IMR-90 (cell line): Measurements from ENCODE around the gene BTBD3. TPM values are rescaled to one million over a fixed set of nuclear protein-coding genes. Genes with fewer than 3 reads are reported as not detected.

Experiments
- ATAC-seq: fragments of 200-7000 bp; cut with Tn5 transposase; 2 replicates; pipeline ENCODE4 v1.9.1; 2020; ENCODE audit warnings: low read depth, mild to moderate bottlenecking, moderate library complexity
- BruUV-seq: library from RNA; stranded (reverse); fragments of 400-500 nt; replicated peaks from 2 replicates; lab custom pipeline; 2021; lab: Mats Ljungman, UMichigan
- CTCF ChIA-PET: fragments of 300-600 bp; formaldehyde crosslinking; extraction: SDS; loops from one replicate; lab custom pipeline; 2021; ENCODE audit warnings: antibody characterized with exemption; lab: Yijun Ruan, JAX
- POLR2A ChIA-PET: fragments of 300-600 bp; sonication (Branson Sonifier 250); formaldehyde crosslinking; loops from one replicate; lab custom pipeline; 2022; ENCODE audit warnings: antibody characterized with exemption; ENCODE audit not compliant: unreplicated experiment; lab: Charles Lee
- DNase-seq: peaks from one replicate; pipeline ENCODE4 v3.0.0; 2013
- H2AFZ ChIP-seq: replicated peaks from 2 replicates; pipeline ENCODE3; 2013; ENCODE audit warnings: low read length, mild to moderate bottlenecking; ENCODE audit not compliant: poor library complexity
- H2AK5ac ChIP-seq: 2 replicates; pipeline ENCODE4 v1.6.1; 2013; ENCODE audit warnings: low read depth, low read length, inconsistent platforms
- H2AK9ac ChIP-seq: replicated peaks from 2 replicates; pipeline ENCODE3; 2013; ENCODE audit warnings: mild to moderate bottlenecking, low read depth, low read length, moderate library complexity; ENCODE audit not compliant: poor library complexity
- H2BK120ac ChIP-seq: 2 replicates; pipeline ENCODE4 v1.6.1; 2013; ENCODE audit warnings: low read depth, low read length, inconsistent platforms
- H2BK15ac ChIP-seq: 3 replicates; pipeline ENCODE4 v1.6.1; 2013; ENCODE audit warnings: low read depth, low read length, inconsistent platforms
- H2BK20ac ChIP-seq: 2 replicates; pipeline ENCODE4 v1.6.1; 2013; ENCODE audit warnings: low read depth, mild to moderate bottlenecking, inconsistent platforms, low read length, moderate library complexity
- H2BK5ac ChIP-seq: 2 replicates; pipeline ENCODE4 v1.6.1; 2013; ENCODE audit warnings: mild to moderate bottlenecking, low read depth, low read length, inconsistent platforms; ENCODE audit not compliant: poor library complexity, severe bottlenecking
- H3K14ac ChIP-seq: replicated peaks from 2 replicates; pipeline ENCODE4 v1.6.1; 2013; ENCODE audit warnings: low read depth, low read length, inconsistent platforms
- H3K18ac ChIP-seq: 2 replicates; pipeline ENCODE4 v1.6.1; 2013; ENCODE audit warnings: low read depth, low read length, control low read depth
- H3K23ac ChIP-seq: 2 replicates; pipeline ENCODE4 v1.6.1; 2013; ENCODE audit warnings: low read depth, low read length, inconsistent platforms
- H3K27ac ChIP-seq: 2 replicates; pipeline ENCODE4 v1.5.1; 2013; ENCODE audit warnings: mild to moderate bottlenecking, control low read depth, low read length; ENCODE audit not compliant: insufficient read depth
- H3K27me3 ChIP-seq: 2 replicates; pipeline ENCODE4 v1.6.1; 2013; ENCODE audit warnings: low read length; ENCODE audit not compliant: control insufficient read depth, insufficient read depth
- H3K36me3 ChIP-seq: 2 replicates; pipeline ENCODE4 v1.6.1; 2013; ENCODE audit warnings: low read length, mixed read lengths; ENCODE audit not compliant: control insufficient read depth, insufficient read depth
- H3K4ac ChIP-seq: 2 replicates; pipeline ENCODE4 v1.6.1; 2013; ENCODE audit warnings: low read depth, low read length, inconsistent platforms
- H3K4me1 ChIP-seq: 2 replicates; pipeline ENCODE4 v1.6.1; 2013; ENCODE audit warnings: low read length, mixed read lengths; ENCODE audit not compliant: control insufficient read depth, insufficient read depth
- H3K4me2 ChIP-seq: 2 replicates; pipeline ENCODE4 v1.6.1; 2013; ENCODE audit warnings: low read depth, mild to moderate bottlenecking, control low read depth, low read length, moderate library complexity
- H3K4me3 ChIP-seq: 2 replicates; pipeline ENCODE4 v1.5.1; 2013; ENCODE audit warnings: low read depth, mild to moderate bottlenecking, control low read depth, low read length, moderate library complexity; ENCODE audit not compliant: insufficient read depth
- H3K56ac ChIP-seq: 2 replicates; pipeline ENCODE4 v1.6.1; 2013; ENCODE audit warnings: low read length, inconsistent platforms; ENCODE audit not compliant: insufficient read depth; ENCODE audit errors: extremely low read depth
- H3K79me1 ChIP-seq, 2 experiments: 2 replicates each; pipeline ENCODE4 v1.6.1; 2013; ENCODE audit warnings: low read length in 2 of 2, inconsistent platforms in 1 of 2, low read depth in 1 of 2
- H3K9ac ChIP-seq: 2 replicates; pipeline ENCODE4 v1.6.1; 2013; ENCODE audit warnings: low read depth, low read length, control low read depth
- H3K9me1 ChIP-seq: 2 replicates; pipeline ENCODE4 v1.6.1; 2013; ENCODE audit warnings: low read length, inconsistent platforms; ENCODE audit not compliant: insufficient read depth
- H3K9me3 ChIP-seq: 2 replicates; pipeline ENCODE4 v1.6.1; 2013; ENCODE audit warnings: low read length; ENCODE audit not compliant: control insufficient read depth, insufficient read depth
- H4K20me1 ChIP-seq: 2 replicates; pipeline ENCODE4 v1.6.1; 2013; ENCODE audit warnings: low read length, inconsistent platforms; ENCODE audit not compliant: insufficient read depth
- H4K5ac ChIP-seq: 2 replicates; pipeline ENCODE4 v1.6.1; 2013; ENCODE audit warnings: mild to moderate bottlenecking, low read depth, low read length, control low read depth
- H4K8ac ChIP-seq, 2 experiments: 2 replicates each; pipeline ENCODE4 v1.6.1; 2013; ENCODE audit warnings: low read depth in 2 of 2, low read length in 2 of 2, control low read depth in 1 of 2, inconsistent platforms in 1 of 2
- H4K91ac ChIP-seq: 2 replicates; pipeline ENCODE4 v1.6.1; 2013; ENCODE audit warnings: low read depth, low read length, inconsistent platforms; ENCODE audit not compliant: insufficient read depth
- BHLHE40 ChIP-seq: fragments of 150-350 bp; IDR thresholded peaks from 2 replicates; pipeline ENCODE4 v1.6.1; 2016; ENCODE audit warnings: mild to moderate bottlenecking, low read depth, low read length
- CEBPB ChIP-seq: IDR thresholded peaks from 2 replicates; pipeline ENCODE4 v1.6.1; 2012; ENCODE audit warnings: low read depth, low read length, improper control_type of control experiment
- CTCF ChIP-seq: conservative IDR thresholded peaks from 2 replicates; pipeline ENCODE4 v1.5.1; 2012; ENCODE audit warnings: mild to moderate bottlenecking, low read depth, low read length, improper control_type of control experiment
- ELK1 ChIP-seq: fragments of 150-350 bp; IDR thresholded peaks from 2 replicates; pipeline ENCODE4 v1.6.1; 2016; ENCODE audit warnings: low read depth, mild to moderate bottlenecking, low read length, moderate library complexity, borderline replicate concordance
- FOS ChIP-seq: fragments of 150-350 bp; IDR thresholded peaks from 2 replicates; pipeline ENCODE4 v1.6.1; 2016; ENCODE audit warnings: low read depth, low read length
- MAFK ChIP-seq: IDR thresholded peaks from 2 replicates; pipeline ENCODE4 v1.6.1; 2012; ENCODE audit warnings: low read depth, low read length, improper control_type of control experiment
- MAZ ChIP-seq: IDR thresholded peaks from 2 replicates; pipeline ENCODE4 v1.6.1; 2012; ENCODE audit warnings: low read depth, mild to moderate bottlenecking, low read length, improper control_type of control experiment, moderate library complexity, borderline replicate concordance
- MXI1 ChIP-seq: IDR thresholded peaks from 2 replicates; pipeline ENCODE4 v1.6.1; 2012; ENCODE audit warnings: low read depth, mild to moderate bottlenecking, low read length, moderate library complexity, borderline replicate concordance
- NFE2L2 ChIP-seq: fragments of 150-350 bp; IDR thresholded peaks from 2 replicates; pipeline ENCODE4 v1.6.1; 2016; ENCODE audit warnings: low read depth, mild to moderate bottlenecking, low read length
- RCOR1 ChIP-seq: IDR thresholded peaks from 2 replicates; pipeline ENCODE4 v1.6.1; 2012; ENCODE audit warnings: mild to moderate bottlenecking, low read length, improper control_type of control experiment; ENCODE audit not compliant: insufficient replicate concordance
- SMC3 ChIP-seq: fragments of 150-350 bp; IDR thresholded peaks from 2 replicates; pipeline ENCODE4 v1.6.1; 2016; ENCODE audit warnings: low read depth, mild to moderate bottlenecking, antibody characterized with exemption, low read length, moderate library complexity
- WGBS, 2 experiments: methylation state at CpG; one replicate each; pipeline versions ENCODE4 v1.1.5 to v1.1.7; 2013; ENCODE audit warnings: missing lambda C conversion rate in 2 of 2; ENCODE audit not compliant: insufficient read length in 1 of 2; ENCODE audit errors: extremely low coverage in 2 of 2; 5-methylcytosine and 5-hydroxymethylcytosine counted together
- dilution Hi-C: fragments of 300-500 bp; cut with HindIII; formaldehyde crosslinking; loops from one replicate; pipeline ENCODE4 v1.14.3; 2018; ENCODE audit warnings: low sequenced_read_pairs; ENCODE audit not compliant: unreplicated experiment
- in situ Hi-C: fragments of 300-500 bp; cut with MboI; formaldehyde crosslinking; loops from 3 replicates; pipeline ENCODE4 v1.14.3; 2019; ENCODE audit warnings: low sequenced_read_pairs, inconsistent platforms, mixed read lengths
- intact Hi-C: fragments of 100-400 bp; cut with micrococcal nuclease; formaldehyde crosslinking; loops from 2 replicates; pipeline ENCODE4 v1.10.0; 2022
- polyA plus RNA-seq, 3 experiments: library from polyadenylated mRNA; depleted of rRNA; stranded (reverse); fragments of >200 nt; gene quantifications; 2 replicates each; pipeline ENCODE4 v1.2.3, GENCODE V29; 2012; ENCODE audit warnings: low replicate concordance in 1 of 3
- total RNA-seq: library from RNA; depleted of rRNA; stranded (reverse); fragments of >200 nt; gene quantifications from 2 replicates; pipeline ENCODE4 v1.2.3, GENCODE V29; 2012
- TF ChIP-seq, protein P1 (sequence below): fragments of 150-350 bp; IDR thresholded peaks from 2 replicates; pipeline ENCODE4 v1.6.1; 2017; ENCODE audit warnings: mild to moderate bottlenecking, antibody characterized with exemption, low read length, low read depth

Gene BTBD3
- total and polyA plus RNA-seq, 2 of the 4 experiments (the other 2 are of a cell fraction): 22.7 to 44.6 TPM

DNA sequence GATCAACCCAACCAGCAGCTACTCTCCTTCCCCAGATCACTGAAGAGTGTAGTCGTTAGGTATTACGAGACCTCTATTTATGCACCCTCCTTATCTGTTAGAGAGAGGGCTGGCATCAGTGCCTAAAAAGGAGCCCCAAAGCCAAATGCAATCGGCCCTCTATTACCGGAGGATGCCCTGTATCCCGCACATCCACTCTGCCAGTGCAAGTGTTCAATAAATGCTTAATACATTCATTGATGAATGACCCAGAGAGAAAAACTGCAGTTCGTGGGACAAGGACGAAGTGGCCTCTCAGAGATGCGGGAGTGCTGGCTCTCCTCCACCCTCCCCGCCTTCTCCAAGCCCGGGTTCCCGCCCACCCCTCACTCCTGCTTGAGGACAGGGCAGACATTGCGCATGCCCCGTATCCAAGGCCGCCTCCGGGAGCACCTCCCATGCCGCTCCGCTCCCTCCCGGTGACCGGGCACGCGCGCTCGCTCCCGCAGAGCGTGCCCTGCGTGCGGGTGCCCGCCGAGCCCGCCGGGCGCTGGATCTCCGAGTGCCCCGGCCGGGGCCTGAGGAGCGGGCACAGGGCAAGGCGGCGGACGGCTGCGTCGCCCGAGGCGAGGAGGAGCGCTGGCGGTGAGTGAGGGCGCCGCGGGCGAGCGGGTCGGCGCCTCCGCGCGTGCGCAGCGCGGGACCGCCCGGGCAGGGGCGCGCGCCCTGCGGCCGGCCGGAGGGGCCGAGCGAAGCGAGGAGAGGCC lies 27.2 kb upstream of the BTBD3 start:
- ChIA-PET POLR2A (no interaction called here), CTCF (interaction anchor here (0.7 kb wide), 1 partner anchor 17 kb away, joined by 5 read pairs; no protein-coding TSS in a partner anchor)
- Histone ChIP-seq H3K4me2 (peak overlapping the region; percentile 92), H3K4me1 (peaks cover 3% of the 10 kb centered on the region; the same call in 1 of the 2 replicates), H3K18ac (no peak overlapping the region), H3K4me3 (peak overlapping the region; percentile 85), H3K27ac (peak overlapping the region; percentile 79), H4K20me1 (peaks cover 8% of the 10 kb centered on the region; the same call in 1 of the 2 replicates), H2BK15ac (no peak overlapping the region), H3K9me3 (no peaks in the 10 kb centered on the region), H3K23ac (peak overlapping the region; percentile 77), H2AK5ac (no peak overlapping the region; the same call in 1 of the 2 replicates), H3K56ac (peak overlapping the region; percentile 78; the same call in 1 of the 2 replicates), H3K36me3 (no peaks in the 10 kb centered on the region), H2BK5ac (peak overlapping the region; percentile 84), H3K14ac (peak overlapping the region; percentile 46), H2AFZ (peak overlapping the region; percentile 91), H3K79me1 (peaks cover 7 to 30% of the 10 kb centered on the region in 2 experiments), H4K91ac (peak overlapping the region; percentile 57), H3K9me1 (peaks cover 6% of the 10 kb centered on the region), H2AK9ac (peak overlapping the region; percentile 28), H2BK120ac (peak overlapping the region; percentile 41), H3K9ac (peak overlapping the region; percentile 78), H4K8ac (peak overlapping the region; percentile 30 to 77; a peak in 2 of 4 replicates), H3K27me3 (no peaks in the 10 kb centered on the region), H4K5ac (no peak overlapping the region), H3K4ac (peak overlapping the region; percentile 58), H2BK20ac (peak overlapping the region; percentile 8; the same call in 1 of the 2 replicates)
- in situ Hi-C loops (loop anchor here (10.0 kb wide), 1 partner anchor 76 kb away; no protein-coding TSS in a partner anchor), intact Hi-C loops (loop anchor here (1.0 to 10.0 kb wide), 5 partner anchors 38 to 214 kb away; no protein-coding TSS in a partner anchor), dilution Hi-C loops (no loop called here)
- no TSS peak for BruUV-seq
- WGBS, 2 experiments: 2% methylated on average over 20 of the region's 69 CpGs; no CpG with 5 or more reads in 1 of the 2 experiments
- ATAC-seq (peak; percentile 91), DNase-seq (peak; percentile 91)
- no peak for TF ChIP-seq BHLHE40
- TF ChIP-seq MXI1: peak; percentile 64; the same call in 1 of the 2 replicates
- TF ChIP-seq SMC3: no peak
- TF ChIP-seq CTCF: no peak
- TF ChIP-seq FOS: no peak
- TF ChIP-seq MAZ: peak; percentile 72; the same call in 1 of the 2 replicates
- no peak for TF ChIP-seq RCOR1
- TF ChIP-seq MAFK: no peak
- no peak for TF ChIP-seq NFE2L2
- no peak for TF ChIP-seq CEBPB
- TF ChIP-seq ELK1: no peak
- TF ChIP-seq, protein P1, sequence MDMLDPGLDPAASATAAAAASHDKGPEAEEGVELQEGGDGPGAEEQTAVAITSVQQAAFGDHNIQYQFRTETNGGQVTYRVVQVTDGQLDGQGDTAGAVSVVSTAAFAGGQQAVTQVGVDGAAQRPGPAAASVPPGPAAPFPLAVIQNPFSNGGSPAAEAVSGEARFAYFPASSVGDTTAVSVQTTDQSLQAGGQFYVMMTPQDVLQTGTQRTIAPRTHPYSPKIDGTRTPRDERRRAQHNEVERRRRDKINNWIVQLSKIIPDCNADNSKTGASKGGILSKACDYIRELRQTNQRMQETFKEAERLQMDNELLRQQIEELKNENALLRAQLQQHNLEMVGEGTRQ: peak; percentile 32; the same call in 1 of the 2 replicates
